Measurements from ENCODE around the gene GALNT18. TPM values are rescaled to one million over a fixed set of nuclear protein-coding genes. Genes with fewer than 3 reads are reported as not detected.
A peak's percentile ranks its signal among the peaks of the same experiment; 100 is the strongest.

The GALNT18 gene
- polyA plus RNA-seq, 3 donors, result 19.8 to 28.0 (median 23.6) TPM

- DNase-seq (ENCODE audit: extremely low read depth in 1 of 11, low read depth in 9 of 11, low spot score in 4 of 11), result peak in 1 of 11 donors; percentile 22
Measured at GRCh38 chr11:11604370-11604990, 17.3 kb downstream of the GALNT18 start.

- no peak for DNase-seq (ENCODE audit: extremely low read depth in 1 of 11, low read depth in 9 of 11, low spot score in 4 of 11)
Measured at GRCh38 chr11:11602011-11602410, 19.8 kb downstream of the GALNT18 start.

GRCh38 chr11:11600288-11600687, 21.5 kb downstream of the GALNT18 start:
- no peak for DNase-seq (ENCODE audit: extremely low read depth in 1 of 11, low read depth in 9 of 11, low spot score in 4 of 11)

- no peak for DNase-seq (ENCODE audit: extremely low read depth in 1 of 11, low read depth in 9 of 11, low spot score in 4 of 11)
Measured at GRCh38 chr11:11598243-11598642, 23.6 kb downstream of the GALNT18 start.

GRCh38 chr11:11594162-11594561, 27.6 kb downstream of the GALNT18 start:
- no peak for DNase-seq (ENCODE audit: extremely low read depth in 1 of 11, low read depth in 9 of 11, low spot score in 4 of 11)

GRCh38 chr11:11592146-11592684, 29.6 kb downstream of the GALNT18 start:
- DNase-seq (ENCODE audit: extremely low read depth in 1 of 11, low read depth in 9 of 11, low spot score in 4 of 11), result no peak

- no peak for DNase-seq (ENCODE audit: extremely low read depth in 1 of 11, low read depth in 9 of 11, low spot score in 4 of 11)
Measured at GRCh38 chr11:11589437-11589836, 32.4 kb downstream of the GALNT18 start.

- no peak for DNase-seq (ENCODE audit: extremely low read depth in 1 of 11, low read depth in 9 of 11, low spot score in 4 of 11)
Measured at GRCh38 chr11:11588891-11589290, 32.9 kb downstream of the GALNT18 start.

GRCh38 chr11:11588243-11588642, 33.6 kb downstream of the GALNT18 start:
- DNase-seq (ENCODE audit: extremely low read depth in 1 of 11, low read depth in 9 of 11, low spot score in 4 of 11), result no peak

- DNase-seq (ENCODE audit: extremely low read depth in 1 of 11, low read depth in 9 of 11, low spot score in 4 of 11), result no peak
Measured at GRCh38 chr11:11587122-11587521, 34.7 kb downstream of the GALNT18 start.

GRCh38 chr11:11586465-11586864, 35.3 kb downstream of the GALNT18 start:
- no peak for DNase-seq (ENCODE audit: extremely low read depth in 1 of 11, low read depth in 9 of 11, low spot score in 4 of 11)

GRCh38 chr11:11584937-11585336, 36.9 kb downstream of the GALNT18 start:
- DNase-seq (ENCODE audit: extremely low read depth in 1 of 11, low read depth in 9 of 11, low spot score in 4 of 11), result no peak

- no peak for DNase-seq (ENCODE audit: extremely low read depth in 1 of 11, low read depth in 9 of 11, low spot score in 4 of 11)
Measured at GRCh38 chr11:11584530-11584810, 37.3 kb downstream of the GALNT18 start.

- no peak for DNase-seq (ENCODE audit: extremely low read depth in 1 of 11, low read depth in 9 of 11, low spot score in 4 of 11)
Measured at GRCh38 chr11:11583801-11584529, 37.8 kb downstream of the GALNT18 start.

GRCh38 chr11:11582011-11582701, 39.6 kb downstream of the GALNT18 start:
- no peak for DNase-seq (ENCODE audit: extremely low read depth in 1 of 11, low read depth in 9 of 11, low spot score in 4 of 11)

GRCh38 chr11:11581481-11581880, 40.3 kb downstream of the GALNT18 start:
- no peak for DNase-seq (ENCODE audit: extremely low read depth in 1 of 11, low read depth in 9 of 11, low spot score in 4 of 11)

GRCh38 chr11:11580841-11581411, 40.9 kb downstream of the GALNT18 start:
- no peak for DNase-seq (ENCODE audit: extremely low read depth in 1 of 11, low read depth in 9 of 11, low spot score in 4 of 11)

GRCh38 chr11:11580012-11580411, 41.8 kb downstream of the GALNT18 start:
- no peak for DNase-seq (ENCODE audit: extremely low read depth in 1 of 11, low read depth in 9 of 11, low spot score in 4 of 11)

- no peak for DNase-seq (ENCODE audit: extremely low read depth in 1 of 11, low read depth in 9 of 11, low spot score in 4 of 11)
Measured at GRCh38 chr11:11579012-11579988, 42.5 kb downstream of the GALNT18 start.

Measured in renal cortex interstitium (tissue), 11 donors.